ENCODE results near the gene UPB1.
A peak's percentile ranks its signal among the peaks of the same experiment; 100 is the strongest.
"Not testable (repeated sequence)": the region's sequence is repeated elsewhere in the genome, so short reads cannot be mapped to it uniquely, and the experiment has no call there.

UPB1 gene

DNA sequence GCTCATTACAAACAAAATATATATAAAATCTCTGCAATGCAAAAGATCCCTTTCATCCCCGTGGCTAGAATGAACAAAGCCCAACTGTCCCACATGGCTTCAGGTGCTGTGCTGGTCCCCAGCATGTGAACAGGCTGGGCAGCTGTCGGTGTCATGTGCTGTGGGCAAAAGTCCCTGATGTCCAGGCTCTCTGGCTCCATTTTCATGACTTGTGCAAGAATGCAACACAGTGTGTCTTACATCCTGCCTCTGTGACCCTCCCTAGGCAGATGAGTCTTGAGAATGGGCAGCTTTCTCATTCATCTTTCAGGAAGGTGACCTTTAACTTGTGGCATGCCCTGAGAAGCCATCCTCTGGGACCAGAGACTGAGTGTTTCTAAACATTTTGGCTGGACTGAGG lies 45.3 kb downstream of the UPB1 start:
- no peak for DNase-seq

DNA sequence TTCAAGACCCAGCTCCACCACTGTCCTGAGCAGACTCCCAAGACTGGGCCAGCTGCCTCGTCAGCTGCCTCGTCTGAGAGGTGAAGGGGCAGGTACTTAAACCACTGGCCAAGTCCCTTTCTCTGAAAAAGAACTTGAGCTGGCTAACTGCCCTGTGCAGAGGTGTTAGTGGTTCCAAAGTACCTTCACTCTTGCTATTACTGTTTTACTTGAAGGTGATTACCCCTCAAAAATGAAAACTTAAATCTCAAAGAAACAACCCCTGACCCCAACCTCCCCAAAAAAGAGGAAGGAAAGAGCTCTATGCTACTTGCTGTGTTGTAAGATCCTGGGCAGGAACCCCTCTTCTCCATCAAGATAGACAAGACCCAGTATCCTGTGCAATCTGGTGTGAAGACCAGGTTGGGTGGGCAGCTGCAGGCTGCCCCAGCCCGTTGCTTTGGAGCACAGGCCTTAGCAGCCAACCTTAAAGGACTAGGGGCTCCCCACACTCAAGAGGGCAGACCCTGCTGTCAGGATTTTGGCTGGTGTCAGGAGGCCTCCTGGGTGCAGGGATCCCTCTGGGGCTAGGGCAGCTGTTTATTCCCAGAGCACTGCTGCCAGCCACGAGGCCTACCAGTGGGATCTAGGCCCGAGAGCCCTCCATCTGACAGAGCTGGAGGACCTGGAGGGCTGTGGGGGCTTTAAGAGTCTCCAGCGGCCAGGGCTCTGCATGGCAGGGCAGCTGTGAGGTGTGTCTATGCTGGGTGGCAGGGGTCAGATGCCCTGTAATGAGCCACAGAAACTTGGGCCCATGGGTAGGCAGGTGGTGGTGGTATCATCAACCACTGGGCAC lies 46.8 kb downstream of the UPB1 start:
- DNase-seq: no peak

DNA sequence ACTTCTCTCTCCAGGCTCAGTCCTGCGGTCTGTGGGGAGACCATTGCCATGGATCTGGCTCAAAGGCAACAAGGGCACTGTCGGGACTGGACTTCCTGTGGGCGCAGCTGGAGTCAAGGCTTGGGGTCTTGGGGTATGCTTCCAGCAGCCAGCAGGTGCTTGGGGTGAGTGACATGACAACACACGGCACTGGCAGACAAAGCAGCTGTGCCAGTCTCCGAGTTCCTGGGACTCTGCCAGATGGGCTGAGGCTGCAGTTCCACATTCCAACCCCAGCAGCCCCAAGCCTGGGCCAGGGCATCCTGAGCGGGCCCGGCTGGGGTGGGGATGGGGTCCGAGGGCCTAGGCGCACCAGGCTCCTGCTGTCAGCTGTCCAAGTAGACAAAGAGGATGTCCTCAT lies 47.5 kb downstream of the UPB1 start:
- no peak for DNase-seq

DNA sequence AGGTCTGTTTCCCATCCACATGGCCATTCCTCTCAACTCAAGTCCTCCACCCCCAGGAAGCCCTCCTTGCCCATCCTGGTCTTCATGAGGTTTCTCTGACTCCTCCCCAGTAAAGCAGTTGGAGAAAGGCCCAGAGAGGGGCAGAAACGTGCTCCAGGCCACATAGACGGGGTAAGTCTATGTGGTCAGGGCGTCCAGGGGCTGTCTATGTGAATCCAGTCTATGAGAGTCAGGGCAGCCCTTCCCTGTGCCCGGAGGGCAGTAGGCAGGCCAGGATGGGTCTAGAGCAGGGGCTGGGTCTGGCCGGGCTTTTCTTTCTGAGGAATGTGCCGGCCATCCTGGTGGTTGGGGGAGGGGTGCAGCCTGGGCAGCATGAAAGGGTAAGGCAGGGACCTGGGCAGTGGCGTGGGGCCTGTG lies 48.1 kb downstream of the UPB1 start:
- DNase-seq: no peak

DNA sequence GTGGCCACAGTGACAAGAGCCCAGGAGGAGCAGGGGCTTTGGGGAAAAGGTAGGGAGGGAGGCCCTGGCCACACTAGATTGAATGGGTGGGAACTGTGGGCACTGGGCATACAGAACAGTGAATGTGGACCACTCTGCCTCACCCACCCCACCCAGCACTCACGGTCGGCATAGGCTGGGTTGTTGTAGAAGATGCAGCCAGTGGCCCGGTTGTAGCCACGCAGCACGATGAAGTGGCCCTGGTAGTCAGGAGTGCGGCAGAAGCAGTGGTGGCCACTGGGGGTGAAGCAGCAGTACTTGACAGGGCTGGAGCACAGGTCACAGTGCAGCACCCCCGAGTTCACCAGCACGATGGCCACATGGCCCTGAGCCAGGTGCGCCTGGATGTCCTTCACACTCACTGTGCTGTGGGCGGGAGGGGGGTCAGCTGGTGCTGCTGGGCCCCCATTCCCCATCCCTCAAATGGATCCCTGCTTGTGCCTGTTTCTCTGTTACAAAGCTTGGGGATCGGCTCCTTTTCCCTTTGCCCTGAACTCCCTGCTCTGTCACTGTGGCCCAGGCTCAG lies 48.6 kb downstream of the UPB1 start:
- DNase-seq: no peak

DNA sequence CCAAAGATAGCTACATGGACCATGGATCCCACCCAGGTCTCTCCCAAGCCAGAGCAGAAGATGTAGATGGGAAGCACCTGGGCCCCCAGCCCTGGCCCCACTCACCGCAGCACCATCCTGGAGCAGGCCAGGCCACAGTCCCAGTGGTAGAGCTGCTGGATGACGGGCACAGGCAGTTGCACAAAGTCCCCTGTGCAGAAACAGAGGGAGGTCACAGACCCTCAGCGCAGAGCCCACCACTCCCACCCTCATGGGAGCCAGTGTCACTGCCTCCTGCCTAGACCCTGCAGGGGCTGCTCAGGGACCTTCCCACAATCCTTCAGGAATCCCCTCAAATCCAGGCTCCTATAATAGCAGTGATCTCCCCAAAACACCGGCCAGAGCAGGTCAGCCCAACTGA lies 53.7 kb downstream of the UPB1 start:
- no peak for DNase-seq

DNA sequence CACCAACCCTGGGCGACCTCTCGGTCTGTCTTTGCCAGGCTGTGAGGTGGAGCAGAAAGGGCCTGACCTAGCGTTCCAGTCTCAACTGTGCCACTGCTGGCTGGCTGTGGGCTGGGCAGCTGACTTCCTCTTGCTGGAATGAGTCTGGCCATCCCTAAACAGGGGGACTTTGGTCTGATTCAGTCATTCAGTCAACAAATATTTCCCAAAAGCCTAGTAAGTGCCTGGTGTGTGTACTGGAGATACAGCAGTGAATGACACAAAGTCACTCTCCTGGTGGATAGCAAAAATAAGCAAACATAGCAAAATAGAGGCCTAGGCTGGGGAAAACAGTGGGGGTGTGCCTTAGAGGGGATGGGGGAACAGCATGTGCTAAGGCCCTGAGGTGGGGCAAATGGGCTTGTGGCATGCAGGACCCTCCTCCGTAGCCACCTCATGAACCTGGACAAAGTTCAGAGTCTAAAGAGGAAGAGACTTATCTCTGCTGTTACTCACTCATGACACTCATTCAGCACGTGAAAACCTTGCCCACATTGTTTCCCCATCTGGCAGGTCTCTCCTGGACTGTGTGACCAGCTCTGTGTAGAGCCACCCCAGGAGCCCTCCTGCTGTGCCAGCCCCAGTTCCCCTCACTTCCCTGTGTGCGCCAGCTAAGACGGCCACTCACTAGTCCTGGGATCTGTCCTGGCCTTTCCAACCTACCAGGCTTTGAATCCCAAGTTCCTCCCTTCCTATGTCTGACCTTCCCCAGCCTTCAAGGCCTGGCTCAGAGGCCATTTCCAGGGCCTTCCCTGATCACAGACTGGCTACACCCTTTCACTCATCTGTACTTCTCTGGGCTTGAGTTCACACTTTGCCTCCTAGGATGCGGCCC lies 55.1 kb downstream of the UPB1 start:
- DNase-seq: no peak

DNA sequence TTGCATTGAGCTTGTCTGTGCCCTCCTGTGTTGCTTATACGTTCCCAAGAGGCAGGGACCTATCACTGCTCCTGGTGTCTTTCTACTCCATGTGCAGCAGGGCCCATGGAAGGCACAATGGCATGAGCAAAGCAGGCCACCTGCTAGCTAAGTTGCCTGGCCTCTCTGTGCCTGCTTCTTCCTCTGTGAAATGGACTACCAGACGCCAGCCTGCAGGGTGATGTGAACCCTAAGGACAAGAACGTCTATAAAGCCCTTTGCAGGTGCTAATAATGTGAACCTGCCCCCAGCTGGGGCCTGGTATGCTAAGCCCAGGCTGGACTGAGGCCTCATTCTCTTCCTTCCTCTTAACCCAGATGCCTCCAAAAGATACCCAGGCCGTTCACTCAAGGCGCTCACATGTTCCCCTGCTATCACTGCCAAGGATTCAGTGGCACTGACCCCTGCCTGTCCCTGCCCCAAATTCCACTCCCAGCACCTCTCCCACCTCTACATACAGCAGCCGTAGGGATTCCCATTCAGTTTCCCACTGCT lies 55.8 kb downstream of the UPB1 start:
- DNase-seq: no peak

DNA sequence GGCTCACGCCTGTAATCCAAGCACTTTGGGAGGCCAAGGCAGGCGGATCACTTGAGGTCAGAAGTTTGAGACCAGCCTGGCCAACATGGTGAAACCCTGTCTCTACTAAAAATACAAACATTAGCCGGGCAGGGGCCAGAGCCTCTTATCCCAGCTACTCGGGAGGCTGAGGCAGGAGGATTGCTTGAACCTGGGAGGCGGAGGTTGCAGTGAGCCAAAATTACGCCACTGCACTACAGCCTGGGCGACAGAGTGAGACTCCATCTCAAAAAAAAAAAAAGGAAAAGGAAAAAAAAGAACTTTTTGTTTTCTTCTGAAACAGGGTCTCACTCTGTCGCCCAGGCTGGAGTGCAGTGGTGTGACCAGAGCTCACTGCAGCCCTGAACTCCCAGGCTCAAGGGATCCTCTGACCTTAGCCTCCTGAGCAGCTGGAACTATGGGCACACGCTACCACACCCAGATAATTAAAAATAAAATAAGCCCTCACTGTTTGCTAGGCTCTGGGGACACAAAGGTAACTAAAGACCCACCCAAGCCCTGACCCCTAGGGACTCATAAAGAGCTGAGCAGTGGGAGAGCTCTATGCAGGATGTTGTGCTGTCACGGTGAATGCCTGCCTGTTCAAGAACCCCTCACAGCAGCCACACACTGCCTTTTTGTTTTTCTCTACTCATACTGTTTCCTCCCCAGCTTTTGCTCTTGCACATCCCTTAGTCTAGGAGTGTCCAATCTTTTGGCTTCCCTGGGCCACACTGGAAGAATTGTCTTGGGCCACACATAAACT lies 57.6 kb downstream of the UPB1 start:
- DNase-seq: not testable (repeated sequence)

DNA sequence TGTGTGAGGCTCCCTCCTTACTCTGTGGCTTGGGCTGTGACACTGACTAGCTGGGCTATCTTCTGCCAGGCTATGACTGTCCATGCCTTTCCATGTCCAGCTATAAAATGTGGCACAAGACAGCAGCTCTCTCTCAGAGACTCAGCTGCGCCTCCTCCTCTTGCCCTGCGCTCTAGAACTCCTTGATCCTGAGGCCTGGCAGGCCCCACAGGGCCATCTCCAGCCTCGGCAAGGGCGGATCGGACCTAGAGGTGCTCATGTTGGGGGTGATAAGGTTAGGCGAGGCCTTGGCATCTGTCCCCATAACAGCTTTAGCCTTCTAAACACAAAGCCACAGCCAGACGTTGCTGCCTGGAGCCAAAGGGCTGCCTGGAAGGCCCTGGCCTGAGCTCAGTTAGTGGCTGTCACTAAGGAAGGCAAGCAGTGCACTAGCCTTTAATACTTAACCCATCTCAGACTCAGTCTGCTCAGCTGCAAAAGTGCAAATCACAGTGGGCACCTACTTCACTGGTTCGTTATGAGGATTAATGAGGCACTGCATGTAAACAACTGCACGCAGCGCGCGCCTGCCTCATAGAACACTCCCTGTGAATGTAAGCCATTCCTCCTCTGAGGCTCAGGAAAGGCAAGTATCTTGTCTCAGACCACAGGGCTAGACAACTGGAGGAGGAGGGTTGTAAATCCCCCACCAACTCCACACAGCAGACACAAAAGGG lies 58.6 kb downstream of the UPB1 start:
- DNase-seq: peak; percentile 19

DNA sequence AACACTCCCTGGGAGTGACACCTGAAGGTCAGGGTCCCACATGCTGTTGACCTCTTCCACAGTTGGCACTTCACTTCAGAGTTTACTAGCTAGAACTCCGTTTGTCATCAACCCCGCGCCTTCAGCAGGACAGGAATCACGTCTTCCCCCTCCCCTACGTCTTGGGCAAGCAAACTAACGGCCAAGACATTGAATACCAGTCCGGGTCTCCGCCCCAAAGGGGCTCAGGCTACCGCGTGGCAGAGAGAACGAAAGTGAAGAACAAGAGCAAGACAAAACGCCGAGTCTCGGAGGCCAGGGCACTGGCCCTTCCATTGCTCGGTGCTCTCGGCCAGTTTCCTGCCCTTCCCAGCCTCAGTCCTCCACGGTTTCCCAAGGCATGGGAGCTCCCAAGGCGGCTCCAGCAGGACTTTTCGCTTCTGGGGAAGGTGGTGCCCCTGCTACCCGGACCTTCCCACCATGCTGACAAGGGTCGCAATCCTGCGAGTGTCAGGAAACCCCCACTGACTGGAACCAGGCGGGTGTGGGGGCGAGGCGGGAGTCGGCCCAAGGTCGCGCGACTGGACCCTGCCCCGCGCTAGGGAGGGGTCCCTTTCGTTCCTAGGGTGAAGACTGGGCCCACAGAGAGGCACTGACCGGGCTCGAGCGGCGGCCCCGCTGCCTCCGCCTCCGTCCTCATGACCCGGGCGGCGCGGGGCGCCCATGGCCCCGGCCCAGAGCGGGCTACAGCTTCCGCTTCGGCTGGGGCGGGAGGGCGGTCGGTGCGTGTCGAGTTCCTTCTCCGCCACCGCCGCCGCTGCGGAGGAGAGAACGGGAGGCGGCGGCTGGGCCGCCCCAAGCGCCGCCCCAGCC lies 59.4 kb downstream of the UPB1 start, which contains the start of gene GUCD1:
Gene GUCD1 (minus strand): TSS at position 826 of the 852 bp plus-strand sequence. CDS start 147 bp downstream, at position 679.
- DNase-seq: peak; percentile 45

DNA sequence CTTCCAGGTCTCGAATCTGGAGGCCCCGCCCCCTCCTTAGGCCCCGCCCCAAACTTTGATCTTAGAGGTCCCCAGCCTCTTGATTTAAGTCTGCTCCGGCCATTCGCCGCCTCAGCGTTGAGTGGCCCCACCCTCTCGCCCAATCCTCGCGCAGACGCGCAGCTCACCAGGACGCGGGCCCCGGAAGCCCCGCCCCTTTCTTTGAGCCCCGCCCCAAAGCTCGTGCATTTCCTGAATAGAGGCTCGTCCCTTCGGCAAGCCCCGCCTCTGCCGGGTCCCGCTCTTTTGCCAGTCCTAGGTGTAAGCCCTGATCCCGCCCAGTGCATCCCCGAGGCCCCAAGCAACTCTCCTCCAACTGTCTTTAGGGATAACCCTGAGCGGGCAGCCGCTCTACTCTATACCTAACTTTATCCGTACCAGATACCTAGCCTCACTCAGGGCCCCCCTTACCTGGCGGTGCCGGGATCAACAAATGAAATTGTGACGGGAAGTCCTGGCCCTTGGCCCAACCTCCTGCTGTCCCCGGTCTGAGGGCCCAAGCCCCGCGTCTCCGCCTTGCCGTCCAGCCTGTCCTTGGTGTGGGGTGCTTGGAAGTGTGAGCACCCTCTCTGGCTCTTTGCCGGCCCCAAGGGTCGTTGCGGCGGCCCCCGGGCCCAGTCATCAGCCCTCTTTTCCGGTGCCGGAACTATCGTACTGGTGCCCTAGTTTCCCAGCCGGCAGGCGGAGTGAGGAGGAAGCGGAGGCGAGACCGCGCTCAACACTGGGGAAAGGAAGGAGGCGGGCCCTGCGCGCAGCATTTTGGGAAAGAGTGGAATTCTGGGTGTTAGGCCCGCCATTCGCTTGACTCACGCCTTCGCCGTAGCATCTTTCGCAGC lies 60.3 kb downstream of the UPB1 start, which contains the start of gene SNRPD3:
Gene SNRPD3 (plus strand): TSS at position 835 of the 875 bp plus-strand sequence. CDS start 1,676 bp downstream, outside the sequence.
- peak; percentile 99 for DNase-seq

DNA sequence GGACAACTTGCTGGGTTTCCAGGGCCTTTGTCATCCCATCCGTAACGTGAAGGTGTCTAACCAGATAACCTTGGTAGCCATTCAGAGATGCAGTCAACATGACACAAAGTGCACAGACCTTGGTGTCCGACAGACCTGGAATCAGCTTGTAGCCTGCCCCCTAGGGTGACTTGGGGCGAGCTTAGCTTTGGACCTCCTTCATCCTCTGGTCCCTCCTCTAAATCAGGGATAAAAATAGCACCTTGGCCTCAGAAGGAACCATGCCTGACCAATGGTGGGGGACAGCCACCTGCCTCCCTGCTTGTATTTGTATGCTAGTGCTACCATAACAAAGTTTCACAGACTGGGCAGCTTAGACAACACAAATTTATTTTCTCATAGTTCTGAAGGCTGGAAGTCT lies 64.3 kb downstream of the UPB1 start:
- DNase-seq: no peak

DNA sequence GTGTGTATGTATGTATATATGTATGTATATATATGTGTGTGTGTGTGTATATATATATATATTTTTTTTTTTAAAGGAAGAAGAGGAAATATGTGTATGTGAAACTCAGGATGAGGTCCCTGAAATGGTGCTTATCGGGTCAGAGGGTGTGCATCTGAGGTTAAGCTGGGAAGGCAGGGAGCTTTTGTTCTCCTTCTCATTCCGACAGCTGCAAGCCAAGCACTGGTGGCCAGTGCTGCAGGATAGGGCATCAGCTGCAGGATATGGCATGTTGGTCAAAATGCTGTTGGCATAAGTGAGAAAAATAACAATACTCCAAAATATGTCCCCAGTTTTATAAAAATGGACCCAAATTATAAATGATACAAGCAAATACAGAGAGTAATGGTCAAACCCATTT lies 68.1 kb downstream of the UPB1 start:
- no peak for DNase-seq

DNA sequence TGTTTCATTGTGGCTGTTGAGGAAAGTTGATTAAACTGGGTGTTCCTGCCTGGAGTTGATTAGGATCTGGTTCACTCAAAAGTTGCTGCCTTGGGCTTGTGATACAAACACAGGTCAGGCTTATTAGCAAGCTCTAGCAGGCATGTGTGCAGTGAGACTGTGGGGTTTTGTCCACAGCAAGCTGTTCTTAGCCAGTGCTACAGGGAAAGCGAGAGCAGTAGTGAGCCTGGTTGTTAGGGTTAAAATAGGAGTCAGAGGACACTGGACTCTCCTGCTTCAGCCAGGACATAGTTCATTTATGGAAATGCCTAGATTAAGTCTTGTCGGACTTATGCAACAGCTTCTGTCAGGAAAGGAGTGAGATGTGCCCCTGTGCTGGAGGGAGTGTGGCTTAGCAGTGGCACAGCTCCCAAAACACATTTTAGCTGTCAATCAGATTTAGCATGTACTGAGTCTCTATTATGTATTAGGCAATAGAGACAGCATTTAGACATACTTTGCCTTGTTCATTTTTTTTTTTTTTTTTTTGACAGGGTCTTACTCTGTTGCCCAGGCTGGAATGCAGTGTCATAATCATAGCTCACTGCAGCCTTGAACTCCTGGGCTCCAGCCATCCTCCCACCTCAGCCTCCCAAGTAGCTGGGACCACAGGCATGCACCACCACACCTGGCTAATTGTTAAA lies 69.4 kb downstream of the UPB1 start:
- DNase-seq: no peak

DNA sequence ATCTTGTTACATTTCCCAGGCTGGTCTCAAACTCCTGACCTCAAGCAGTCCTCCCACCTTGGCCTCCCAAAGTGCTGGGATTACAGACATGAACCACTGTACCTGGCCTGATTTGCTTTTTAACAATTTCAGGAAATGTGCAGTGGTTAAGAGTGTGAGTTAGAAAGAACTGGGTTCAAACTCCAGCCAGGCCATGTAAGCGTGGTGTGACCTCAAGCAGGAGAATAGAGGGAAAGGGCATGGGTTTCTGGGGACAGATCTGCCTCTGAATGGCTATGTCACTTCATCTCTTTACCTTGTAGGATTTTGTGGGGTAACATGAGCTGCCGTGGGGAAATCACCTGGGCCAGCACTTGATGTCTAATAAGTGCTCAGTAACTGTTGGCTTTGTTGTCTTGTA lies 69.9 kb downstream of the UPB1 start:
- no peak for DNase-seq

DNA sequence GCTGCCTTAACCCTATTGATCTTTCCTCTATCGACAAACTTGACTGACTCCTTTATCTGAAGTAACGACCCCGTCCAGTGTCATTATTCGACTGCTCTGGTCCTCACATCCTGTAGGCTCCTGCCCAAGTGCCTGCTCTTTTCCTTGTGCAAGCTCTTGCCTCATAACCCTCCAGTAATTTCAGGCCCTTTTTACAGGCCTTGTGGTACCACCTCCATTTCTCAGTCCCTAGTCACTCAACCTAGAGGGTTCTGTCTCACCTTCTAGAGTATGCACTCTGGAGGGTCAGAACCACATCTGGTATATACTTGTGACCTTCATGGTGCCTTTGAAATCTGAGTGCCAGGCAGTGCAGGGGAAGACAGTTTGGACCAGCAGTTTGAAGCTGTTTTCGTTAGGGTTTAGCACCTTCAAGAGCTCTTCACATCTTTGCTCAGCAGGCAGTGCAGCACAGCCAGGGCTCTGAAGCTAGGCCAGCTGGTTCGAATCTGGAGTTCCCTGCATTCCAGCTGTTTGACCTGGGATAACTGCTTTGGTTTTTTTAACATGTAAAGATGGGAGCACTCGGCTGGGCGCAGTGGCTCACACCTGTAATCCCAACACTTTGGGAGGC lies 71.9 kb downstream of the UPB1 start:
- no peak for DNase-seq

DNA sequence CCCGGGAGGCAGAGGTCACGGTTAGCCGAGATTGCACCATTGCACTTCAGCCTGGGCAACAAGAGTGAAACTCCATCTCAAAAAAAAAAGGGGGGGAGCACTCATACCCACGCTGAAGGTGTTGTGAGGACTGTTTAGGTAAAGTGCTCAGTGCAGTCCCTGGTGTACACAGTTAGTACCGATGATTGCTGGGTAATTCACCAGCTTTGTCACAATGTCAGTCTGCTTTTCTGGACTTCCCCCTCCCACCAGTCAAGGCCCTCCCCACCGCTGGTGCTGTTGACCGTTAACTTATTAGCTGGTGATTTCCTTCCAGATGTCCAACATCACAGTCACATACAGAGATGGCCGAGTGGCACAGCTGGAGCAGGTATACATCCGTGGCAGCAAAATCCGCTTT lies 72.5 kb downstream of the UPB1 start:
- DNase-seq: no peak

DNA sequence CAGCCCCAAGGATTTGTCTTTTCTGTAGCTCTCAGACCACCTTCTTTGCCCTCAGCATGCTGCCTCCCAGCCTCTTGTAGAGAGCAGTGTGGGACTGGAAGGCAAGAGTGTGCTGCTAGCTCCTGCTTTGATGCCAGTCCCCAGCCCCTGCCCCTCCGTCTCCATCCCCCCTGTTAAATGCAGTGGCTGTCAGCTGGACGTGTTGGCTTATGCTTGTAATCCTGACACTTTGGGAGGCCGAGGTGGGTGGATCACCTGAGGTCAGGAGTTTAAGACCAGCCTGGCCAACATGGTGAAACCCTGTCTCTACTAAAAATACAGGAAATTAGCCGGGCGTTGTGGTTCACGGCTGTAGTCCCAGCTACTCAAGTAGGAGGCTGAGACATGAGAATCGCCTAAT lies 76.1 kb downstream of the UPB1 start:
- DNase-seq: no peak
